Neural cell (in vitro differentiated cells): ENCODE results near the gene DPP10. TPM values are rescaled to one million over a fixed set of nuclear protein-coding genes. Genes with fewer than 3 reads are reported as not detected.

Experiments used
- H2AFZ ChIP-seq: fragments of 200-600, 300-800 bp; sonication (generic), shearing (Covaris generic); 2 replicates; pipeline ENCODE4 v1.6.0; 2014; ENCODE audit warnings: low read depth, mild to moderate bottlenecking, antibody characterized with exemption, low read length, moderate library complexity
- H3F3A ChIP-seq: fragments of 200-600 bp; shearing (Covaris generic); 2 replicates; pipeline ENCODE4 v1.6.1; 2016; ENCODE audit warnings: mild to moderate bottlenecking, moderate library complexity, mixed read lengths, antibody characterized with exemption, low read length; ENCODE audit not compliant: insufficient read depth, poor library complexity, severe bottlenecking
- H3K27ac ChIP-seq: fragments of 200-600, 300-800 bp; sonication (generic), shearing (Covaris generic); 2 replicates; pipeline ENCODE4 v1.5.1; 2014; ENCODE audit warnings: mild to moderate bottlenecking, low read length, moderate library complexity
- H3K27me3 ChIP-seq: fragments of 300-800, 200-600 bp; sonication (generic), shearing (Covaris generic); 2 replicates; pipeline ENCODE4 v1.6.0; 2014; ENCODE audit warnings: mild to moderate bottlenecking, low read depth, low read length, moderate library complexity; ENCODE audit not compliant: insufficient read depth
- H3K36me3 ChIP-seq: fragments of 300-800, 200-600 bp; sonication (generic), shearing (Covaris generic); 2 replicates; pipeline ENCODE4 v1.5.1; 2014; ENCODE audit warnings: mild to moderate bottlenecking, antibody characterized with exemption, low read length, moderate library complexity; ENCODE audit not compliant: insufficient read depth
- H3K4me2 ChIP-seq: fragments of 300-800, 200-600 bp; sonication (generic), shearing (Covaris generic); 2 replicates; pipeline ENCODE4 v1.6.0; 2014; ENCODE audit warnings: mild to moderate bottlenecking, low read length
- H3K4me3 ChIP-seq: fragments of 300-800, 200-600 bp; sonication (generic), shearing (Covaris generic); 2 replicates; pipeline ENCODE4 v1.5.1; 2014; ENCODE audit warnings: mild to moderate bottlenecking, low read length, moderate library complexity
- H3K79me2 ChIP-seq: fragments of 200-600 bp; shearing (Covaris generic); replicated peaks from 2 replicates; pipeline ENCODE4 v1.6.0; 2014; ENCODE audit warnings: mild to moderate bottlenecking, low read length, moderate library complexity; ENCODE audit not compliant: insufficient read depth
- H3K9ac ChIP-seq: fragments of 300-800, 200-600 bp; sonication (generic), shearing (Covaris generic); 2 replicates; pipeline ENCODE4 v1.6.1; 2016; ENCODE audit warnings: mild to moderate bottlenecking, low read length, mixed read lengths
- H3K9me2 ChIP-seq: fragments of 200-600 bp; shearing (Covaris generic); 2 replicates; pipeline ENCODE4 v1.6.1; 2016; ENCODE audit warnings: mild to moderate bottlenecking, low read length, mixed read lengths; ENCODE audit not compliant: insufficient read depth
- H3K9me3 ChIP-seq: fragments of 200-600, 300-800 bp; sonication (generic), shearing (Covaris generic); 2 replicates; pipeline ENCODE4 v1.6.1; 2016; ENCODE audit warnings: mild to moderate bottlenecking, mixed run types, low read length, moderate library complexity, mixed read lengths
- H4K20me1 ChIP-seq: fragments of 200-600 bp; shearing (Covaris generic); 2 replicates; pipeline ENCODE4 v1.6.1; 2016; ENCODE audit warnings: mild to moderate bottlenecking, mixed run types; ENCODE audit not compliant: insufficient read depth
- EP300 ChIP-seq: fragments of 450-650 bp; conservative IDR thresholded peaks from 2 replicates; pipeline ENCODE4 v1.6.1; 2014; ENCODE audit warnings: antibody characterized with exemption, mild to moderate bottlenecking, moderate library complexity; ENCODE audit not compliant: poor library complexity, severe bottlenecking
- EZH2 ChIP-seq: fragments of 200-600, 300-800 bp; shearing (Covaris generic), sonication (generic); IDR thresholded peaks from 2 replicates; pipeline ENCODE4 v1.6.1; 2014; ENCODE audit warnings: antibody characterized with exemption, low read length, borderline replicate concordance, mild to moderate bottlenecking; ENCODE audit not compliant: insufficient read depth, poor library complexity, severe bottlenecking
- MXI1 ChIP-seq: fragments of 450-650 bp; conservative IDR thresholded peaks from 2 replicates; pipeline ENCODE4 v1.6.1; 2014; ENCODE audit warnings: antibody characterized with exemption, mild to moderate bottlenecking; ENCODE audit not compliant: poor library complexity, severe bottlenecking
- POLR2AphosphoS5 ChIP-seq: IDR thresholded peaks from 2 replicates; pipeline ENCODE4 v1.6.1; 2012
- RAD21 ChIP-seq: fragments of 450-650 bp; conservative IDR thresholded peaks from 2 replicates; pipeline ENCODE4 v1.6.1; 2014; ENCODE audit warnings: antibody characterized with exemption, mild to moderate bottlenecking, moderate library complexity
- SMC3 ChIP-seq: fragments of 450-650 bp; conservative IDR thresholded peaks from 2 replicates; pipeline ENCODE4 v1.6.1; 2014; ENCODE audit warnings: antibody characterized with exemption, mild to moderate bottlenecking, moderate library complexity; ENCODE audit not compliant: poor library complexity
- TAF1 ChIP-seq: IDR thresholded peaks from 2 replicates; pipeline ENCODE4 v1.6.1; 2012; ENCODE audit warnings: low read depth
- polyA plus RNA-seq: library from polyadenylated mRNA; depleted of rRNA; stranded (reverse); fragments of >200 nt; gene quantifications from 2 replicates; pipeline ENCODE4 v1.2.3, GENCODE V29; 2014
- TF ChIP-seq, protein P1 (sequence below): IDR thresholded peaks from 2 replicates; pipeline ENCODE4 v1.6.1; 2012; ENCODE audit warnings: borderline replicate concordance
- TF ChIP-seq, protein P2 (sequence below): fragments of 450-650 bp; IDR thresholded peaks from 2 replicates; pipeline ENCODE4 v1.5.1; 2014; ENCODE audit warnings: antibody characterized with exemption, mild to moderate bottlenecking, moderate library complexity; ENCODE audit not compliant: poor library complexity, severe bottlenecking

DPP10 gene
- polyA plus RNA-seq, 1 donor from 2014 or later = 13.9 TPM

DNA sequence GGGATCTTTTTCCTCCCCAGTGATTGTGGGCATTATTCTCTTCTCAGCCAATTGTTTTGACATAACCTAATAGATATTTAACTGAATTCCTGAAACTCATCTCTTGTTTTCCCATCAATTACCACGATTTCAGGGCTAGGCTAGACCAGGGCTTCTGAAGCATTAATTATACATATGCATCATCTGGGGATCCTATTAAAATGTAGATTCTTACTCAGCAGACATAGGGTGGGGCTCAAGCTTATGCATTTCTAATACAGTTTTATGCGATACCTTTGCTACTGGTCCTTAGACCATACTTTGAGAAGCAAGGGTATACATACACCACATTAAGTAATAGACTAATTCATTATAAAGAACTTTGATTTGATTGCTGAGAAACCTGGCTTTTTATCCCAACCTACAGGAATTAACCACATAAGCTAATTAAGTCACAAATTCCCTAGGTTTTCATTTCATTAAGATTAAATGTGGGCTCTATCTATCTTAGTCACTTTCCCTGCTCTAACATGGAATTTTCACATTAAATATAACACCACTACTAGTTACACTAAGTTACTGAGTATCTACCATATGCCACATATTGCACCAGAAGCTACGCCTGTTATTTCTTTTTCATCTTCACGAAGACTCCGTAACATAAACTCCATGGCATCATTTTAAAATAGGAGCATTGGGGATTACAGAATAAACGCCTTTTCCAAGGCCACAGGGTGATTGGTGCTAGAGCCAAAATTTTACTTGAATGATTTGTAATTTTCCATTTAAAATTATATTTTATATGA, 417.5 kb downstream of the DPP10 start:
- Histone ChIP-seq H3K9me3 (no peaks in the 10 kb centered on the region), H3K27ac (no peak overlapping the region), H3K36me3 (no peaks in the 10 kb centered on the region), H3K9me2 (no peaks in the 10 kb centered on the region), H3K4me2 (no peak overlapping the region), H2AFZ (no peak overlapping the region), H4K20me1 (no peaks in the 10 kb centered on the region), H3F3A (no peaks in the 10 kb centered on the region), H3K79me2 (no peaks in the 10 kb centered on the region), H3K4me3 (no peak overlapping the region), H3K27me3 (no peaks in the 10 kb centered on the region), H3K9ac (no peak overlapping the region)
- TF ChIP-seq TAF1 (no peak), MXI1 (no peak), EZH2 (no peak), POLR2AphosphoS5 (no peak)
- TF ChIP-seq, protein P1, sequence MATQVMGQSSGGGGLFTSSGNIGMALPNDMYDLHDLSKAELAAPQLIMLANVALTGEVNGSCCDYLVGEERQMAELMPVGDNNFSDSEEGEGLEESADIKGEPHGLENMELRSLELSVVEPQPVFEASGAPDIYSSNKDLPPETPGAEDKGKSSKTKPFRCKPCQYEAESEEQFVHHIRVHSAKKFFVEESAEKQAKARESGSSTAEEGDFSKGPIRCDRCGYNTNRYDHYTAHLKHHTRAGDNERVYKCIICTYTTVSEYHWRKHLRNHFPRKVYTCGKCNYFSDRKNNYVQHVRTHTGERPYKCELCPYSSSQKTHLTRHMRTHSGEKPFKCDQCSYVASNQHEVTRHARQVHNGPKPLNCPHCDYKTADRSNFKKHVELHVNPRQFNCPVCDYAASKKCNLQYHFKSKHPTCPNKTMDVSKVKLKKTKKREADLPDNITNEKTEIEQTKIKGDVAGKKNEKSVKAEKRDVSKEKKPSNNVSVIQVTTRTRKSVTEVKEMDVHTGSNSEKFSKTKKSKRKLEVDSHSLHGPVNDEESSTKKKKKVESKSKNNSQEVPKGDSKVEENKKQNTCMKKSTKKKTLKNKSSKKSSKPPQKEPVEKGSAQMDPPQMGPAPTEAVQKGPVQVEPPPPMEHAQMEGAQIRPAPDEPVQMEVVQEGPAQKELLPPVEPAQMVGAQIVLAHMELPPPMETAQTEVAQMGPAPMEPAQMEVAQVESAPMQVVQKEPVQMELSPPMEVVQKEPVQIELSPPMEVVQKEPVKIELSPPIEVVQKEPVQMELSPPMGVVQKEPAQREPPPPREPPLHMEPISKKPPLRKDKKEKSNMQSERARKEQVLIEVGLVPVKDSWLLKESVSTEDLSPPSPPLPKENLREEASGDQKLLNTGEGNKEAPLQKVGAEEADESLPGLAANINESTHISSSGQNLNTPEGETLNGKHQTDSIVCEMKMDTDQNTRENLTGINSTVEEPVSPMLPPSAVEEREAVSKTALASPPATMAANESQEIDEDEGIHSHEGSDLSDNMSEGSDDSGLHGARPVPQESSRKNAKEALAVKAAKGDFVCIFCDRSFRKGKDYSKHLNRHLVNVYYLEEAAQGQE = no peak
- TF ChIP-seq, protein P2, sequence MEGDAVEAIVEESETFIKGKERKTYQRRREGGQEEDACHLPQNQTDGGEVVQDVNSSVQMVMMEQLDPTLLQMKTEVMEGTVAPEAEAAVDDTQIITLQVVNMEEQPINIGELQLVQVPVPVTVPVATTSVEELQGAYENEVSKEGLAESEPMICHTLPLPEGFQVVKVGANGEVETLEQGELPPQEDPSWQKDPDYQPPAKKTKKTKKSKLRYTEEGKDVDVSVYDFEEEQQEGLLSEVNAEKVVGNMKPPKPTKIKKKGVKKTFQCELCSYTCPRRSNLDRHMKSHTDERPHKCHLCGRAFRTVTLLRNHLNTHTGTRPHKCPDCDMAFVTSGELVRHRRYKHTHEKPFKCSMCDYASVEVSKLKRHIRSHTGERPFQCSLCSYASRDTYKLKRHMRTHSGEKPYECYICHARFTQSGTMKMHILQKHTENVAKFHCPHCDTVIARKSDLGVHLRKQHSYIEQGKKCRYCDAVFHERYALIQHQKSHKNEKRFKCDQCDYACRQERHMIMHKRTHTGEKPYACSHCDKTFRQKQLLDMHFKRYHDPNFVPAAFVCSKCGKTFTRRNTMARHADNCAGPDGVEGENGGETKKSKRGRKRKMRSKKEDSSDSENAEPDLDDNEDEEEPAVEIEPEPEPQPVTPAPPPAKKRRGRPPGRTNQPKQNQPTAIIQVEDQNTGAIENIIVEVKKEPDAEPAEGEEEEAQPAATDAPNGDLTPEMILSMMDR = no peak

DNA sequence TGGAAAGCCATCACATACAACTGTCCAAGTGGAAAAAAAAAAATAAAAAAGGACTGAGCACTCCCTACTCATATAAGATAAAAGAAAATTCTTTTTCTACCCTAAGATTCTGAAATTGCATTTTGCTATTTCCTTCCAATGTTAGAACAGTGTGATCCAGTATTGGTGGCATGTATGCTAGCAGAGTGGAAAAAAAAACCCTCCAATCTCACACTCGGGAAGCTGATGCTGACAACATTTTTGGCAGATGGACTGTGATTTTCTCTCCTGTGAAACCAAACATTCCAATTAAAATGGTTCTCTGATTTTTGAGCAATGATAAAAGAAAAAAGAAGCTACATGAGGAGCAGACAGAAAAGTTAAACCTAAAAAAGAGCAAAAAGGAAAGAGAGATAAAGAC, 419.8 kb downstream of the DPP10 start:
- Histone ChIP-seq H3K4me2 (no peak overlapping the region), H3K27me3 (no peaks in the 10 kb centered on the region), H4K20me1 (no peaks in the 10 kb centered on the region), H3K9me3 (no peaks in the 10 kb centered on the region), H3K9ac (no peak overlapping the region), H3K9me2 (no peaks in the 10 kb centered on the region), H3K4me3 (no peak overlapping the region), H3K79me2 (no peaks in the 10 kb centered on the region), H3K36me3 (no peaks in the 10 kb centered on the region), H3F3A (no peaks in the 10 kb centered on the region), H3K27ac (no peak overlapping the region), H2AFZ (no peak overlapping the region)
- TF ChIP-seq, protein P2 = no peak
- no peak for TF ChIP-seq TAF1
- no peak for TF ChIP-seq MXI1
- TF ChIP-seq RAD21 = no peak
- TF ChIP-seq EP300 = no peak
- TF ChIP-seq EZH2 = no peak
- no peak for TF ChIP-seq POLR2AphosphoS5
- TF ChIP-seq, protein P1 = no peak
- no peak for TF ChIP-seq SMC3
